ENCODE results near the gene MRPS31.

GRCh38 chr13:40796649-40797048 lies 25.7 kb upstream of the MRPS31 start:
- TF ChIP-seq, protein P1, sequence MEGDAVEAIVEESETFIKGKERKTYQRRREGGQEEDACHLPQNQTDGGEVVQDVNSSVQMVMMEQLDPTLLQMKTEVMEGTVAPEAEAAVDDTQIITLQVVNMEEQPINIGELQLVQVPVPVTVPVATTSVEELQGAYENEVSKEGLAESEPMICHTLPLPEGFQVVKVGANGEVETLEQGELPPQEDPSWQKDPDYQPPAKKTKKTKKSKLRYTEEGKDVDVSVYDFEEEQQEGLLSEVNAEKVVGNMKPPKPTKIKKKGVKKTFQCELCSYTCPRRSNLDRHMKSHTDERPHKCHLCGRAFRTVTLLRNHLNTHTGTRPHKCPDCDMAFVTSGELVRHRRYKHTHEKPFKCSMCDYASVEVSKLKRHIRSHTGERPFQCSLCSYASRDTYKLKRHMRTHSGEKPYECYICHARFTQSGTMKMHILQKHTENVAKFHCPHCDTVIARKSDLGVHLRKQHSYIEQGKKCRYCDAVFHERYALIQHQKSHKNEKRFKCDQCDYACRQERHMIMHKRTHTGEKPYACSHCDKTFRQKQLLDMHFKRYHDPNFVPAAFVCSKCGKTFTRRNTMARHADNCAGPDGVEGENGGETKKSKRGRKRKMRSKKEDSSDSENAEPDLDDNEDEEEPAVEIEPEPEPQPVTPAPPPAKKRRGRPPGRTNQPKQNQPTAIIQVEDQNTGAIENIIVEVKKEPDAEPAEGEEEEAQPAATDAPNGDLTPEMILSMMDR (optimal IDR thresholded peaks at IDR 0.05 in 1 of 3, IDR thresholded peaks at IDR 0.05 in 1 of 3, conservative IDR thresholded peaks at IDR 0.05 in 1 of 3; ENCODE audit: extremely low read depth in 1 of 3, insufficient read depth in 2 of 3, low read length in 3 of 3), result no peak
- TF ChIP-seq EZH2 (IDR thresholded peaks at IDR 0.05; ENCODE audit: low read length), result no peak

All from keratinocyte (primary cell).